ENCODE data around the gene HTT. TPM values are rescaled to one million over a fixed set of nuclear protein-coding genes. Genes with fewer than 3 reads are reported as not detected.

Gene HTT
- polyA plus RNA-seq, 1 donor from 2014 or later: 11.5 TPM

DNA sequence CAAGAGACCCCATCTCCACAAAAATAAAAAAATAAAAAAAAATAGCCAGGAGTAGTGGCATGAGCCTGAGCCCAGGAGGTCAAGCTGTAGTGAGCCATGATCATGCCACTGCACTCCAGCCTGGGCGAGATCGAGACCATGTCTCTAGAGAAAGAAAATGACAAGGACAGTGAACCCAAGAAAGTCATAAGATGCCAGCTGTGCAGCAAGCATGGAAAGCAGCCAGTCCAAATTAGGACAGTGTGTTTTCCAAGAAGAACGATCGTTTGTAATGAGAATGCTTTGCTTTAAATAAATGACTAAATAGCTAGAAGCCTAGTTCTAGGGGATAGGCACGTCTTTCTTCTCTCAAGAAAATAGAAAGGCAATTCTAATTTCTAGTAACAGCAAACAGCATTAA lies 116.1 kb downstream of the HTT start:
- Histone ChIP-seq H3F3A (ENCODE audit: insufficient read depth, low read length, poor library complexity, severe bottlenecking) (no peaks in the 10 kb centered on the region), H3K4me3 (ENCODE audit: low read length) (no peak overlapping the region), H3K79me2 (replicated peaks; ENCODE audit: insufficient read depth, low read length) (no peaks in the 10 kb centered on the region), H2AFZ (ENCODE audit: low read depth, low read length) (no peak overlapping the region), H3K27me3 (ENCODE audit: insufficient read depth, low read depth, low read length) (no peaks in the 10 kb centered on the region), H3K9me2 (ENCODE audit: insufficient read depth, low read length) (no peaks in the 10 kb centered on the region), H3K9me3 (ENCODE audit: low read length) (no peaks in the 10 kb centered on the region), H4K20me1 (ENCODE audit: insufficient read depth) (no peaks in the 10 kb centered on the region), H3K4me2 (ENCODE audit: low read length) (no peak overlapping the region), H3K27ac (ENCODE audit: low read length) (no peak overlapping the region), H3K9ac (ENCODE audit: low read length) (no peak overlapping the region), H3K36me3 (ENCODE audit: insufficient read depth, low read length) (no peaks in the 10 kb centered on the region)
- TF ChIP-seq REST (IDR thresholded peaks at IDR 0.05; ENCODE audit: borderline replicate concordance) (no peak), POLR2AphosphoS5 (IDR thresholded peaks at IDR 0.05) (no peak), RAD21 (conservative IDR thresholded peaks at IDR 0.05) (no peak)
- TF ChIP-seq, protein P1, sequence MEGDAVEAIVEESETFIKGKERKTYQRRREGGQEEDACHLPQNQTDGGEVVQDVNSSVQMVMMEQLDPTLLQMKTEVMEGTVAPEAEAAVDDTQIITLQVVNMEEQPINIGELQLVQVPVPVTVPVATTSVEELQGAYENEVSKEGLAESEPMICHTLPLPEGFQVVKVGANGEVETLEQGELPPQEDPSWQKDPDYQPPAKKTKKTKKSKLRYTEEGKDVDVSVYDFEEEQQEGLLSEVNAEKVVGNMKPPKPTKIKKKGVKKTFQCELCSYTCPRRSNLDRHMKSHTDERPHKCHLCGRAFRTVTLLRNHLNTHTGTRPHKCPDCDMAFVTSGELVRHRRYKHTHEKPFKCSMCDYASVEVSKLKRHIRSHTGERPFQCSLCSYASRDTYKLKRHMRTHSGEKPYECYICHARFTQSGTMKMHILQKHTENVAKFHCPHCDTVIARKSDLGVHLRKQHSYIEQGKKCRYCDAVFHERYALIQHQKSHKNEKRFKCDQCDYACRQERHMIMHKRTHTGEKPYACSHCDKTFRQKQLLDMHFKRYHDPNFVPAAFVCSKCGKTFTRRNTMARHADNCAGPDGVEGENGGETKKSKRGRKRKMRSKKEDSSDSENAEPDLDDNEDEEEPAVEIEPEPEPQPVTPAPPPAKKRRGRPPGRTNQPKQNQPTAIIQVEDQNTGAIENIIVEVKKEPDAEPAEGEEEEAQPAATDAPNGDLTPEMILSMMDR (IDR thresholded peaks at IDR 0.05; ENCODE audit: poor library complexity, severe bottlenecking): no peak

GRCh38 chr4:3192188-3192587 lies 117.7 kb downstream of the HTT start:
- H3K9me2 ChIP-seq (ENCODE audit: insufficient read depth, low read length): no peaks in the 10 kb centered on the region
- H3K27me3 ChIP-seq (ENCODE audit: insufficient read depth, low read depth, low read length): no peaks in the 10 kb centered on the region
- no peaks in the 10 kb centered on the region for H4K20me1 ChIP-seq (ENCODE audit: insufficient read depth)
- H3K27ac ChIP-seq (ENCODE audit: low read length): no peak overlapping the region
- no peaks in the 10 kb centered on the region for H3K9me3 ChIP-seq (ENCODE audit: low read length)
- H3K4me2 ChIP-seq (ENCODE audit: low read length): no peak overlapping the region
- H3K4me3 ChIP-seq (ENCODE audit: low read length): no peak overlapping the region
- H2AFZ ChIP-seq (ENCODE audit: low read depth, low read length): no peak overlapping the region
- no peaks in the 10 kb centered on the region for H3F3A ChIP-seq (ENCODE audit: insufficient read depth, low read length, poor library complexity, severe bottlenecking)
- H3K79me2 ChIP-seq (replicated peaks; ENCODE audit: insufficient read depth, low read length): no peaks in the 10 kb centered on the region
- no peak overlapping the region for H3K9ac ChIP-seq (ENCODE audit: low read length)
- H3K36me3 ChIP-seq (ENCODE audit: insufficient read depth, low read length): no peaks in the 10 kb centered on the region
- TF ChIP-seq RAD21 (conservative IDR thresholded peaks at IDR 0.05): no peak
- TF ChIP-seq MXI1 (conservative IDR thresholded peaks at IDR 0.05; ENCODE audit: poor library complexity, severe bottlenecking): no peak
- no peak for TF ChIP-seq REST (IDR thresholded peaks at IDR 0.05; ENCODE audit: borderline replicate concordance)
- TF ChIP-seq, protein P1 (IDR thresholded peaks at IDR 0.05; ENCODE audit: poor library complexity, severe bottlenecking): no peak
- TF ChIP-seq EP300 (conservative IDR thresholded peaks at IDR 0.05; ENCODE audit: poor library complexity, severe bottlenecking): no peak
- TF ChIP-seq POLR2AphosphoS5 (IDR thresholded peaks at IDR 0.05): no peak
- TF ChIP-seq SMC3 (conservative IDR thresholded peaks at IDR 0.05; ENCODE audit: poor library complexity): no peak
- TF ChIP-seq TAF1 (IDR thresholded peaks at IDR 0.05; ENCODE audit: low read depth): no peak
- no peak for TF ChIP-seq EZH2 (IDR thresholded peaks at IDR 0.05; ENCODE audit: borderline replicate concordance, insufficient read depth, low read length, poor library complexity, severe bottlenecking)
